HCT116 (cell line): ENCODE data around the gene ASB1. TPM values are rescaled to one million over a fixed set of nuclear protein-coding genes. Genes with fewer than 3 reads are reported as not detected.

ENCODE experiments used
- ATAC-seq: fragments of 200-7000 bp; cut with Tn5 transposase; 2 replicates; pipeline ENCODE4 v1.9.1; 2020; ENCODE audit warnings: mild to moderate bottlenecking, moderate library complexity
- BruUV-seq: library from RNA; stranded (reverse); fragments of 400-500 nt; replicated peaks from 2 replicates; lab custom pipeline; 2021; lab: Mats Ljungman, UMichigan
- CTCF ChIA-PET: fragments of 300-600 bp; sonication (Branson Sonifier 250); formaldehyde crosslinking; loops from one replicate; lab custom pipeline; 2021; ENCODE audit warnings: antibody characterized with exemption; lab: Charles Lee
- POLR2A ChIA-PET: fragments of 300-600, 350-600 bp; sonication (Branson Sonifier 250); formaldehyde crosslinking; loops from one replicate; lab custom pipeline; 2021; ENCODE audit warnings: antibody characterized with exemption; lab: Charles Lee
- RAD21 ChIA-PET, 2 experiments: fragments of 300-600 bp; sonication (Branson Sonifier 250); formaldehyde crosslinking; loops; one replicate each; lab custom pipeline; 2023; ENCODE audit warnings: low total read pairs in 2 of 2; ENCODE audit not compliant: uncharacterized antibody in 2 of 2, unreplicated experiment in 2 of 2, low non-redundant PET in 1 of 2; lab: Charles Lee
- DNase-seq: peaks from one replicate; pipeline ENCODE4 v3.0.0-alpha.2; 2010; ENCODE audit warnings: low read depth, low spot score
- H2AFZ ChIP-seq: fragments of 200-600 bp; shearing (Covaris generic), sonication (generic); 2 replicates; pipeline ENCODE4 v1.6.1; 2017; ENCODE audit warnings: low read depth, mixed run types, mixed read lengths, antibody characterized with exemption, low read length; ENCODE audit not compliant: poor library complexity, severe bottlenecking
- H3K27ac ChIP-seq: 2 replicates; pipeline ENCODE4 v1.5.1; 2012; ENCODE audit warnings: low read depth, low read length
- H3K27me3 ChIP-seq: fragments of 200-600 bp; sonication (generic); 2 replicates; pipeline ENCODE4 v1.6.1; 2016; ENCODE audit warnings: mixed run types, low read length, mixed read lengths; ENCODE audit not compliant: insufficient read depth
- H3K36me3 ChIP-seq, 2 experiments: fragments of 200-500 bp in 1 of 2; fragments of 200-600 bp in 1 of 2; sonication (Bioruptor generic) in 1 of 2; sonication (generic) in 1 of 2; 2 replicates each; pipeline versions ENCODE4 v1.5.1 to v1.6.1; 2014 to 2016; ENCODE audit warnings: low read length in 2 of 2, inconsistent platforms in 1 of 2, mixed read lengths in 1 of 2, mixed run types in 1 of 2; ENCODE audit not compliant: insufficient read depth in 2 of 2, control insufficient read depth in 1 of 2
- H3K4me1 ChIP-seq, 2 experiments: fragments of 200-600 bp in 1 of 2; sonication (generic) in 1 of 2; 2 replicates each; pipeline versions ENCODE4 v1.5.1 to v1.6.1; 2012 to 2017; ENCODE audit warnings: low read length in 2 of 2, inconsistent platforms in 1 of 2, mild to moderate bottlenecking in 1 of 2, mixed read lengths in 1 of 2, mixed run types in 1 of 2, moderate library complexity in 1 of 2; ENCODE audit not compliant: insufficient read depth in 2 of 2, control insufficient read depth in 1 of 2
- H3K4me2 ChIP-seq: fragments of 200-600 bp; sonication (generic); 2 replicates; pipeline ENCODE4 v1.6.1; 2017; ENCODE audit warnings: mixed run types, low read length, mixed read lengths
- H3K4me3 ChIP-seq, 2 experiments: fragments of 200-600 bp in 1 of 2; sonication (generic) in 1 of 2; replicated peaks in 1 of 2; 2 replicates each; pipeline ENCODE4 v1.5.1; 2011 to 2016; ENCODE audit warnings: low read length in 2 of 2, control low read depth in 1 of 2, low read depth in 1 of 2, mild to moderate bottlenecking in 1 of 2, mixed read lengths in 1 of 2, mixed run types in 1 of 2
- H3K79me2 ChIP-seq: fragments of 200-600 bp; sonication (generic); 2 replicates; pipeline ENCODE4 v1.6.1; 2017; ENCODE audit warnings: mild to moderate bottlenecking, mixed run types, low read length, moderate library complexity, mixed read lengths; ENCODE audit not compliant: insufficient read depth
- H3K9ac ChIP-seq: fragments of 200-600 bp; sonication (generic); 2 replicates; pipeline ENCODE4 v1.6.1; 2016; ENCODE audit warnings: low read length, mixed read lengths
- H3K9me2 ChIP-seq: fragments of 200-600 bp; sonication (generic), shearing (Covaris generic); 2 replicates; pipeline ENCODE4 v1.6.1; 2017; ENCODE audit warnings: mixed run types, mild to moderate bottlenecking, moderate library complexity; ENCODE audit not compliant: insufficient read depth
- H3K9me3 ChIP-seq, 2 experiments: fragments of 200-500 bp in 1 of 2; fragments of 200-600 bp in 1 of 2; sonication (Bioruptor generic) in 1 of 2; sonication (generic) in 1 of 2; 2 replicates each; pipeline ENCODE4 v1.6.1; 2014 to 2017; ENCODE audit warnings: low read length in 2 of 2, mixed read lengths in 2 of 2, inconsistent platforms in 1 of 2, low read depth in 1 of 2, mild to moderate bottlenecking in 1 of 2, mixed run types in 1 of 2, moderate library complexity in 1 of 2; ENCODE audit not compliant: control insufficient read depth in 1 of 2, insufficient read depth in 1 of 2
- H4K20me1 ChIP-seq: fragments of 200-600 bp; sonication (generic), shearing (Covaris generic); 2 replicates; pipeline ENCODE4 v1.6.1; 2017; ENCODE audit warnings: mixed run types, mild to moderate bottlenecking, moderate library complexity; ENCODE audit not compliant: insufficient read depth
- CBX3 ChIP-seq: IDR thresholded peaks from 2 replicates; pipeline ENCODE4 v1.6.1; 2012; ENCODE audit warnings: low read depth
- EGR1 ChIP-seq: IDR thresholded peaks from 2 replicates; pipeline ENCODE4 v1.6.1; 2012; ENCODE audit warnings: low read depth
- EZH2phosphoT487 ChIP-seq: fragments of 200-600 bp; IDR thresholded peaks from 2 replicates; pipeline ENCODE4 v1.6.1; 2018; ENCODE audit warnings: antibody characterized with exemption, borderline replicate concordance
- FOSL1 ChIP-seq: IDR thresholded peaks from 2 replicates; pipeline ENCODE4 v1.6.1; 2012; ENCODE audit warnings: low read depth
- JUND ChIP-seq: IDR thresholded peaks from 2 replicates; pipeline ENCODE4 v1.6.1; 2012
- RAD21 ChIP-seq: IDR thresholded peaks from 2 replicates; pipeline ENCODE4 v1.6.1; 2012; ENCODE audit warnings: low read depth, mild to moderate bottlenecking
- SRF ChIP-seq: IDR thresholded peaks from 2 replicates; pipeline ENCODE4 v1.6.1; 2012; ENCODE audit warnings: low read depth
- YY1 ChIP-seq: IDR thresholded peaks from 2 replicates; pipeline ENCODE4 v1.6.1; 2011; ENCODE audit warnings: low read length, low read depth, moderate library complexity, mild to moderate bottlenecking; ENCODE audit not compliant: insufficient replicate concordance; ENCODE audit errors: extremely low read depth
- ZFX ChIP-seq: fragments of 450-650 bp; IDR thresholded peaks from 2 replicates; pipeline ENCODE4 v1.6.1; 2017
- intact Hi-C: fragments of 100-400 bp; cut with micrococcal nuclease; formaldehyde crosslinking; loops from 2 replicates; pipeline ENCODE4 v1.10.0; 2022
- total RNA-seq: library from RNA; stranded (reverse); gene quantifications from one replicate; pipeline ENCODE4 v1.2.1, GENCODE V29; 2021; ENCODE audit not compliant: unreplicated experiment
- TF ChIP-seq, protein P1 (sequence below): IDR thresholded peaks from 2 replicates; pipeline ENCODE4 v1.6.1; 2012
- TF ChIP-seq, protein P2 (sequence below): IDR thresholded peaks from 2 replicates; pipeline ENCODE4 v1.6.1; 2012
- TF ChIP-seq, protein P3 (sequence below), 3 experiments: fragments of 200-600 bp in 1 of 3; sonication (generic) in 1 of 3; IDR thresholded peaks in 2 of 3; conservative IDR thresholded peaks in 1 of 3; 2 replicates each; pipeline ENCODE4 v1.5.1; 2012 to 2017; ENCODE audit warnings: low read depth in 2 of 3, low read length in 2 of 3, antibody characterized with exemption in 1 of 3, borderline replicate concordance in 1 of 3, control low read depth in 1 of 3, mild to moderate bottlenecking in 1 of 3, mixed read lengths in 1 of 3, mixed run types in 1 of 3, moderate library complexity in 1 of 3; ENCODE audit not compliant: insufficient read depth in 1 of 3

Gene ASB1
- total RNA-seq, 1 experiment from 2014 or later = 43.1 TPM

DNA sequence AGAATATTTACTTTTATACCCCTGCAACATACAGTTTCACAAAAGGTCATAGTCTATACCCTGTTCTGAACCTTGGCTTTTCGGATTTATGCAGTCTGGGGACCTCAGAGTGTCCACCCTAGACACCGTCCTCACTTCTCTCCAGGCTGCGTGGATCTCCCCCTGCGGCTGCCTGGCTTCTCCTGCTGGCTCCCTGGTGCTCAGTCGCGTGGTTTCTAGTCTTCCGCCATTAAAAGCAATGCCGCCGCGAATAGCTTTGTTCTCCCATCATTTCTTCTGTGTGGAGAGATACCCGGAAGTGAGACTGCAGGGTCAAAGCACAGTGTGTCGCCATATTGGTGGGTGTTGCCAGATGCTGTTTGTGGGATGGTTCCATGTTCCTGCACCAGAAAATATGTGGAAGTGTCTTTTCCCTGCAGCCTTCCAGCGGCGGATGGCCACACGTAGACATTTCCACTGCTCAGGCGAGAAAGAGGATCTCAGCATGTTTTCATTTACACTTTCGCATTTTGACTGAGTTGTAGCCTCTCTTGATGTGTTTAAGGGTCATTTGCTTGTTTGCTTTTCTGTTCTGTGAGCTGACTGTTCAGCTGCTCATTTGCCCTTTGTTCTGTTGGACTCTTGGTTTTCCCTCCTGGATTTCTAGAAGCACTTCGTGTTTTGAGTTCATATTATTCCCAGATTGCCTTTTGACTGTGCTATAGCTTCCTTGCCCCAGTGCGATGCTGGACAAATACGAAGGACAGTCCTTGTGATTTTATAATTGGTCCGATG lies 22.9 kb upstream of the ASB1 start:
- RAD21 ChIA-PET = no interaction called here
- no peaks in the 10 kb centered on the region for H3K27me3 ChIP-seq
- no peaks in the 10 kb centered on the region for H4K20me1 ChIP-seq
- intact Hi-C loops = no loop called here
- H3K36me3 ChIP-seq = no peaks in the 10 kb centered on the region
- no peak overlapping the region for H2AFZ ChIP-seq
- no peak overlapping the region for H3K4me2 ChIP-seq
- H3K27ac ChIP-seq = no peak overlapping the region
- no peak overlapping the region for H3K9ac ChIP-seq
- no peaks in the 10 kb centered on the region for H3K4me1 ChIP-seq
- TF ChIP-seq, protein P1, sequence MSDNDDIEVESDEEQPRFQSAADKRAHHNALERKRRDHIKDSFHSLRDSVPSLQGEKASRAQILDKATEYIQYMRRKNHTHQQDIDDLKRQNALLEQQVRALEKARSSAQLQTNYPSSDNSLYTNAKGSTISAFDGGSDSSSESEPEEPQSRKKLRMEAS = no peak
- no peak for TF ChIP-seq FOSL1
- TF ChIP-seq EZH2phosphoT487 = no peak
- TF ChIP-seq EGR1 = no peak
- TF ChIP-seq RAD21 = no peak
- no peak for TF ChIP-seq JUND
- TF ChIP-seq, protein P2, sequence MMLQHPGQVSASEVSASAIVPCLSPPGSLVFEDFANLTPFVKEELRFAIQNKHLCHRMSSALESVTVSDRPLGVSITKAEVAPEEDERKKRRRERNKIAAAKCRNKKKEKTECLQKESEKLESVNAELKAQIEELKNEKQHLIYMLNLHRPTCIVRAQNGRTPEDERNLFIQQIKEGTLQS = no peak
- TF ChIP-seq YY1 = no peak
- TF ChIP-seq CBX3 = no peak
- TF ChIP-seq, protein P3, sequence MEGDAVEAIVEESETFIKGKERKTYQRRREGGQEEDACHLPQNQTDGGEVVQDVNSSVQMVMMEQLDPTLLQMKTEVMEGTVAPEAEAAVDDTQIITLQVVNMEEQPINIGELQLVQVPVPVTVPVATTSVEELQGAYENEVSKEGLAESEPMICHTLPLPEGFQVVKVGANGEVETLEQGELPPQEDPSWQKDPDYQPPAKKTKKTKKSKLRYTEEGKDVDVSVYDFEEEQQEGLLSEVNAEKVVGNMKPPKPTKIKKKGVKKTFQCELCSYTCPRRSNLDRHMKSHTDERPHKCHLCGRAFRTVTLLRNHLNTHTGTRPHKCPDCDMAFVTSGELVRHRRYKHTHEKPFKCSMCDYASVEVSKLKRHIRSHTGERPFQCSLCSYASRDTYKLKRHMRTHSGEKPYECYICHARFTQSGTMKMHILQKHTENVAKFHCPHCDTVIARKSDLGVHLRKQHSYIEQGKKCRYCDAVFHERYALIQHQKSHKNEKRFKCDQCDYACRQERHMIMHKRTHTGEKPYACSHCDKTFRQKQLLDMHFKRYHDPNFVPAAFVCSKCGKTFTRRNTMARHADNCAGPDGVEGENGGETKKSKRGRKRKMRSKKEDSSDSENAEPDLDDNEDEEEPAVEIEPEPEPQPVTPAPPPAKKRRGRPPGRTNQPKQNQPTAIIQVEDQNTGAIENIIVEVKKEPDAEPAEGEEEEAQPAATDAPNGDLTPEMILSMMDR (IDR thresholded peaks at IDR 0.05 in 2 of 3, conservative IDR thresholded peaks at IDR 0.05 in 1 of 3; ENCODE audit: borderline replicate concordance in 1 of 3, insufficient read depth in 1 of 3, low read depth in 2 of 3, low read length in 2 of 3) = no peak
- TF ChIP-seq ZFX = no peak
- TF ChIP-seq SRF = no peak
- H3K79me2 ChIP-seq = no peaks in the 10 kb centered on the region
- ATAC-seq (no peak), DNase-seq (no peak)
- no TSS peak for BruUV-seq
- no peaks in the 10 kb centered on the region for H3K9me2 ChIP-seq
- no peaks in the 10 kb centered on the region for H3K9me3 ChIP-seq
- no peak overlapping the region for H3K4me3 ChIP-seq
- CTCF ChIA-PET = no interaction called here
- POLR2A ChIA-PET = no interaction called here
